Renal pelvis (tissue), 12 donors: ENCODE results near the gene RDX. TPM values are rescaled to one million over a fixed set of nuclear protein-coding genes. Genes with fewer than 3 reads are reported as not detected.

ENCODE experiments used
- DNase-seq: peaks from one replicate; pipeline ENCODE4 v3.0.0-alpha.2; 2013
- long read RNA-seq, 16 experiments: transcript quantifications; one replicate each; lab custom pipeline, GENCODE V29; 2026
- polyA plus RNA-seq, 3 donors: library from polyadenylated mRNA; unstranded; fragments of 120-200 nt; gene quantifications; one replicate each; pipeline ENCODE4 v1.2.1, GENCODE V29; 2013; ENCODE audit not compliant: insufficient read length in 3 of 3

The RDX gene
- polyA plus RNA-seq, result 100 to 1,000 TPM; 117 to 148 (median 128) TPM
- long read RNA-seq, donor 1, full-length matches to known transcripts, result 5 of 48 reads
- long read RNA-seq, donor 1, partial matches to known transcripts, result 43 of 48 reads
- long read RNA-seq, donor 1, other reads (novel, unspliced or antisense), result 0 of 48 reads
- long read RNA-seq, donor 2, full-length matches to known transcripts, result 9 of 52 reads
- long read RNA-seq, donor 2, partial matches to known transcripts, result 43 of 52 reads
- long read RNA-seq, donor 2, other reads (novel, unspliced or antisense), result 0 of 52 reads
- long read RNA-seq, donor 3, full-length matches to known transcripts, result 4 of 47 reads
- long read RNA-seq, donor 3, partial matches to known transcripts, result 43 of 47 reads
- long read RNA-seq, donor 3, other reads (novel, unspliced or antisense), result 0 of 47 reads
- long read RNA-seq, donor 4, full-length matches to known transcripts, result 8 of 47 reads
- long read RNA-seq, donor 4, partial matches to known transcripts, result 39 of 47 reads
- long read RNA-seq, donor 4, other reads (novel, unspliced or antisense), result 0 of 47 reads
- long read RNA-seq, donor 5, full-length matches to known transcripts, result 3 of 32 reads
- long read RNA-seq, donor 5, partial matches to known transcripts, result 29 of 32 reads
- long read RNA-seq, donor 5, other reads (novel, unspliced or antisense), result 0 of 32 reads
- long read RNA-seq, donor 6, full-length matches to known transcripts, result 16 of 162 reads
- long read RNA-seq, donor 6, partial matches to known transcripts, result 146 of 162 reads
- long read RNA-seq, donor 6, other reads (novel, unspliced or antisense), result 0 of 162 reads
- long read RNA-seq, donor 7, transcript RDX-215 (2 exons, 771 nt), result major isoform, 5 of 63 reads
- long read RNA-seq, donor 7, partial matches to known transcripts, result 54 of 63 reads
- long read RNA-seq, donor 7, other reads (novel, unspliced or antisense), result 0 of 63 reads
- long read RNA-seq, donor 8, full-length matches to known transcripts, result 4 of 17 reads
- long read RNA-seq, donor 8, partial matches to known transcripts, result 13 of 17 reads
- long read RNA-seq, donor 8, other reads (novel, unspliced or antisense), result 0 of 17 reads
- long read RNA-seq, donor 9, full-length matches to known transcripts, result 13 of 84 reads
- long read RNA-seq, donor 9, partial matches to known transcripts, result 71 of 84 reads
- long read RNA-seq, donor 9, other reads (novel, unspliced or antisense), result 0 of 84 reads
- long read RNA-seq, donor 10, full-length matches to known transcripts, result 10 of 65 reads
- long read RNA-seq, donor 10, partial matches to known transcripts, result 55 of 65 reads
- long read RNA-seq, donor 10, other reads (novel, unspliced or antisense), result 0 of 65 reads
- long read RNA-seq, donor 11, full-length matches to known transcripts, result 6 of 43 reads
- long read RNA-seq, donor 11, partial matches to known transcripts, result 37 of 43 reads
- long read RNA-seq, donor 11, other reads (novel, unspliced or antisense), result 0 of 43 reads
- long read RNA-seq, donor 12, full-length matches to known transcripts, result 21 of 117 reads
- long read RNA-seq, donor 12, partial matches to known transcripts, result 96 of 117 reads
- long read RNA-seq, donor 12, other reads (novel, unspliced or antisense), result 0 of 117 reads
- long read RNA-seq, donor 13, partial matches to known transcripts, result 19 of 25 reads
- long read RNA-seq, donor 13, other reads (novel, unspliced or antisense), result 0 of 25 reads
- long read RNA-seq, donor 14, result 0 reads
- long read RNA-seq, donor 15, full-length matches to known transcripts, result 18 of 106 reads
- long read RNA-seq, donor 15, partial matches to known transcripts, result 88 of 106 reads
- long read RNA-seq, donor 15, other reads (novel, unspliced or antisense), result 0 of 106 reads
- long read RNA-seq, donor 16, full-length matches to known transcripts, result 9 of 63 reads
- long read RNA-seq, donor 16, partial matches to known transcripts, result 54 of 63 reads
- long read RNA-seq, donor 16, other reads (novel, unspliced or antisense), result 0 of 63 reads

- DNase-seq, result peak; percentile 86
Measured at GRCh38 chr11:110296226-110297075, at the start of gene RDX. RDX (minus strand) TSS chr11:110296614; CDS start chr11:110279692, 16,922 bp downstream.

- DNase-seq, result no peak
Measured at GRCh38 chr11:110345743-110346142, 49.3 kb upstream of the RDX start.

DNA sequence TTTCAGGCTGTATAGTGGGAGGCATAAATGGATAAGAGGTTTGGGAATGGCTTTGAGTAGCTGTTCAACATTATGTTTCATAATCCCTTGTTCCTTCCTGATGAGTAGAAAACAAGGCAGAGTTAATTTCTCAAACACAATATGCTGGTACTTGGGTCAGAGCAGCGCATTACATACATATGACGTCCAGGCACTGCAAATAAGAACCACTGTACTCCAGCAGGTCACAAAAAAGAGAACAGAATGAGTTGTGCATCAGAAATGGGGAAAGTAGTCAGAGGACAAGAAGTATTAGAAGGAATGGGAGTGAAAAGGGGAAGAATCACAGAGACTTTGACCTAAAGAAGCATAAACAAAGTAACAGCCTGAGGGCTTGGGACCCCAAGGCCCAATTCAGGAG is 44.0 kb upstream of the RDX start:
- DNase-seq, result no peak

DNA sequence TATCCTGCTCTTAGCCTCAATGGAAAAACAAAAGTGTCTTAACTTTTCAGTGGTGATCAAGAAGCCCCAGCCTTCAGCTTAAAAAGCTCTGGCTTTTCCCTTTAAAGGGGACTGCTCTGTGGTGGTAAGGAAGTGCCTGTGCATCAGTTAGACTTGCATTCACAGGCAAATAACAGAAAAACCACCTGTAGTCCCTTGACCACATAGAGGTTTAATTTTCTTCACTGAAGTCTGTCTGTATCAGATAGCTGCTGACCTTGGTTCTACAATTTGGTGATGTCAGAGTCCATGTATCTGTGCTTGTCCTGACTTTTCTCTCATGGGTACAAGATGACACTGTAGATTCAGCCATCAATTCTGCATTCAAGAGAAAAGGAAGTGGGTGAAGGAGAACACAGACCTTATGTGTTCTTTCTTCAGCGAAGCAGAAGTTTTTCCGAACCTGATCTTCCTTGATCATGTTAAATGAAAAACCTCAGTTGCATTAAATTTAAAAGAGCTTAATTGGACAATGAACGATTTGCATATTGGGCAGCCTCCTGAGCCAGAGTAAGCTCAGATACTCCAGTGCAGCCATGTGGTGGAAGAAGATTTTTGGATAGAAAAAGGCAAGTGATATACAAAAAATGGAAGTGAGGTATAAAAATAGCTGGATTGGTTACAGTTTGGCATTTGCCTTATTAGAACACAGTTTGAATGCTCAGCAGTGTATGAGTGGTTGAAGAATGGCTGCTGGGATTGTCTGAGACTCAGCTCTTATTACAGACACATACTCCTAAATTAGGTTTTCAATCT is 43.2 kb upstream of the RDX start:
- no peak for DNase-seq

GRCh38 chr11:110338684-110339083 is 42.3 kb upstream of the RDX start:
- DNase-seq, result no peak

- DNase-seq, result no peak
Measured at GRCh38 chr11:110337570-110338193, 41.3 kb upstream of the RDX start.

- DNase-seq, result no peak
Measured at GRCh38 chr11:110336054-110336453, 39.6 kb upstream of the RDX start.

GRCh38 chr11:110335358-110335757 is 38.9 kb upstream of the RDX start:
- DNase-seq, result no peak

GRCh38 chr11:110331626-110332025 is 35.2 kb upstream of the RDX start:
- no peak for DNase-seq

DNA sequence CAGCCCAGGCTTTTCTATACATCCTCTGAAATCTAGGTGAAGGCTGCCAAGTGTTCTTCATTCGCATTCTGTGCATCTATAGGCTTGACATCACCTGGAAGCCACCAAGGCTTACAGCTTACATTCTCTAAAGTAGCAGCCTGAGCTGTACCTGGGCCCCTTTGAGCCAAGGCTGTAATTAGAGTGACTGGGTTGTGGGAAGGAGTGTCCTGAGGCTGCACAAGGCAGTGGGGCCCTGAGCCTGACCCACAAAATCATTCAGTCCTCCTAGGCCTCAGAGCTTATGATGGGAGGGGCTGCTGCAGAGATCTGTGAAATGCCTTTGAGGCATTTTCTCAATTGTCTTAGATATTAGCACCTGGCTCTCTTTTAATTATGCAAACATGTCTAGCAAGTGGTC is 33.0 kb upstream of the RDX start:
- DNase-seq, result no peak

- no peak for DNase-seq
Measured at GRCh38 chr11:110327508-110327907, 31.1 kb upstream of the RDX start.

DNA sequence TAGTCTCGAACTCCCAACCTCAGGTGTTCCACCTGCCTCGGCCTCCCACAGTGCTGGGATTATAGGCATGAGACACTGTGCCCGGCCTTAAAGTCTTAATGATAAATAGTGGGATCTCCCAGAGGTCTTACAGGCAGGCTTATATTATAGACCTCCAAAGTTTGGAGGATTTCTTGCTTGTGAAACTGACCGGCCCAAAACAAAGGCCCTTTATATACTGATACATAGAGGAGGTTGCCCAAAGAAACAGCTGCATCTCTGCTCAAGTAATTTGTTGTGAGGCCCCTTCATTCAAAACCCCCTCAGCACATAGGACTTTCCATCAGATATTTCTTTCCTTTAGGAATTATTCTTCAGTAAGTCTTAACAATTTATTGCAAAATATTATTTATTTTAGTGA is 27.4 kb upstream of the RDX start:
- DNase-seq, result no peak

GRCh38 chr11:110319501-110319900 is 23.1 kb upstream of the RDX start:
- no peak for DNase-seq

DNA sequence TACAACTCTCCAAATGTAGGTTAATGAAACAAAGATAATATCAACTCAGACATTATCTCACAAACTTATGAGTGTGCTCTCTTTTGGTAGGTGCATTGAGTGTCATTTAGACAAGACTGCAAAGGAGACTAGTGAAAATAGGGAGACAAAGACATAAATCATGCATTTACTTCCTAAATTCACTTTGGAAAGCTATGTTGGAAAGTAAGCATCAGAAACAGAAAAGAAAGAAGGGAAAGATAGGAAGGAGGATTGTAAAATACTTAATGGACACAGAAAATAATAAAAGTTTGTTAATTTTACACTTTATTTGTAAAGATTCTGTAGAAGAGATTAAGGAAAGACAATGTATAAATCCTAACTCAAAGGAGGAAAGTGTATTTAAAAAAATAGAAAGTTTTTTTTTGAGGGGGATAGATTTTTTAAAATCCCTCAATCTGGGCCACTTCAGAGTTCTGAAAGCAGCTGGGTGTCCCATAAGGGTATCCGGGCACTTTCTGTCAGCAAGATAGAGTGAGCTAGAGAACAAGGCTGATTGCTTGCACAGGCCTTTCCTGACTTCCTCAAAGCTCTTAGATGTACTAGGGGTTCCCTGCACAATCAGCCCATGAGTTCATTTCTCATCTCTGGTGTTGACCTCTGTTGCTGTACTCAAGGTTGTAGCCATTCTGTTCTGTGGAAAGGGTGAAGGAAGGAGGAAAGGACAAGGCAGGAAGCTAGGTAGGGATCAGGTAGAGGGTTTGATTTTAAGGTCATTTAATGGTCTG is 22.4 kb upstream of the RDX start:
- DNase-seq, result no peak

- DNase-seq, result no peak
Measured at GRCh38 chr11:110317516-110317932, 21.1 kb upstream of the RDX start.

GRCh38 chr11:110314366-110315095 is 18.1 kb upstream of the RDX start:
- no peak for DNase-seq

DNA sequence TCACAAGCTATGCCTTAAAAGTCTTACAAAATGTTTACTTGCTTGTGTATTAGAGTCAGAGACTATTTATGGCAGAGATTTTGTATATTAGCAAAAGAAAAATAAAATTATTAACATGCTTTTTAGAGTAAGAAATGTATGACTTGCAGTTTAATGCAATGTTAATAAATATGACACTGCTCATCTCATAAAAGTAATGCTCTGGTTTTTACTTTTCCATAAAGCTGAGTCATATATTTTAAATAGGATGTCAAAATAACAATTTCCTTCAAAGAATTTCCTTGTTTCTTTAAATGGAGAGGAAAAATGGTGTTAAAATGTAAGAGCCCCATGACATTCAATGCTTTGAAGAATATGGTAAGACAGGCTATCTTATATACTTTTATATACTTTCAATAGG is 16.3 kb upstream of the RDX start:
- no peak for DNase-seq
